Stimulated activated CD4-positive, alpha-beta T cell treated with anti-CD3 and anti-CD28 coated beads, Interleukin-15, amount 100 ng/mL, for 1 hour (primary cell): ENCODE measurements around the gene ALDH8A1.
"Not testable (repeated sequence)": the region's sequence is repeated elsewhere in the genome, so short reads cannot be mapped to it uniquely, and the experiment has no call there.

ENCODE experiments used
- DNase-seq, 2 donors: peaks; one replicate each; pipeline ENCODE4 v3.0.0-alpha.2; 2020; ENCODE audit warnings: low read depth in 1 of 2, low spot score in 1 of 2

ALDH8A1 gene

DNA sequence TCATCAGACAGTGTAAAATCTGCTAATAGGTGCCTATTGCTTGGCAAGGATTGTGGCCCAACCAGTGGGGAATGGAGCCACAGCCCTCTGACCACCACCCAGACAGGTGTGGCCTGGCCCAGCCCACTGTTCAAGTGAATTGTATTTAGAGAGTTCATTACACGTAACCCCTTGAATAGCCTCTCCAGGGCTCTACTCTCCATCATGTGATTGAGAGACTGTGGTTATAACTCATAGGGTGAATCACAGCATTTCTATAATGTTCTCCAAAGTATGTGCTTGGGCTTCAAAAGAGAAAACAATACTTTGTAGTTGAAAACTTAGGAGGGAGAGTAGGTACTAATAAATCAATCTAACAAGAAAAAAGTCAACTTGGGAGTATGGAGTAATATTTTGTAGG, 38.4 kb downstream of the ALDH8A1 start:
- DNase-seq = no peak

GRCh38 chr6:134910593-134910935, 39.3 kb downstream of the ALDH8A1 start:
- no peak for DNase-seq

- DNase-seq = no peak
Measured at GRCh38 chr6:134909701-134910592, 40.0 kb downstream of the ALDH8A1 start.

DNA sequence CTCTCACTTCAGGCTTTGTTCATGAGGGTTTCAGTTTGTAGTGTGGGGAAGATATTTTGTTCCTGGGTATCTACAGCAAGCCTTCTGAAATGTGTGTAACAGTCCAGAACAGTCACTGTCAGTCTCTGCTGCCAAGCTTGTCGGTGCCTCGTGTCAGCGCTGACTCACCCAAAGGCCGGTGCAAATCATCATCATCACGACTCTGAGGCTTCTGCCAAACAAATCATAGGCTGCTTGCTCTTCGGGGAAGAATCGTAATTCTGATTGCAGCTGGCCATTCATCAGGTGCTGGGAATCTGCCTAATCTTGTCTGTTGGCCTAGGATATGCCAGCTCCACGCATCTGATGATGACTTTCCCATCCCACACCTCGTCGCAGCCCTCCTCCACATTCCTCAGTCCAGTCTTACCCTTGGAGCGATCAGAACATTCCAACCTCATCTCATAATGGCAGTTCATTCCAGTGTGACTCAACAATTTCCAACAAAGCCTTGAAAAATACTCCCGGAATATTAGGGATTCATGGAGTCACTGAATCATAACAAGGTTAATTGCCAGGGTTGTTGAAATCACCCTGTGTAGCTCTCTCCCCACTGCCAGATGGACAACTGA, 40.9 kb downstream of the ALDH8A1 start:
- DNase-seq = no peak

DNA sequence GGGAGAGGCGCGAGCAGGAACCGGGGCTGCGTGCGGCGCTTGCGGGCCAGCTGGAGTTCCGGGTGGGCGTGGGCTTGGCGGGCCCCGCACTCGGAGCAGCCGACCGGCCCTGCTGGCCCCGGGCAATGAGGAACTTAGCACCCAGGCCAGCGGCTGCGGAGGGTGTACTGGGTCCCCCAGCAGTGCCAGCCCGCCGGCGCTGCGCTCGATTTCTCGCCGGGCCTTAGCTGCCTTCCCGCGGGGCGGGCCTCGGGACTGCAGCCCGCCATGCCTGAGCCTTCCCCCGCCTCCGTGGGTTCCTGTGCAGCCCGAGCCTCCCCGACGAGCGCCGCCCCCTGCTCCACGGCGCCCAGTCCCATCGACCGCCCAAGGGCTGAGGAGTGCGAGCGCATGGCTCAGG, 45.2 kb downstream of the ALDH8A1 start:
- not testable (repeated sequence) for DNase-seq

GRCh38 chr6:134903448-134903847, 46.5 kb downstream of the ALDH8A1 start:
- no peak for DNase-seq

DNA sequence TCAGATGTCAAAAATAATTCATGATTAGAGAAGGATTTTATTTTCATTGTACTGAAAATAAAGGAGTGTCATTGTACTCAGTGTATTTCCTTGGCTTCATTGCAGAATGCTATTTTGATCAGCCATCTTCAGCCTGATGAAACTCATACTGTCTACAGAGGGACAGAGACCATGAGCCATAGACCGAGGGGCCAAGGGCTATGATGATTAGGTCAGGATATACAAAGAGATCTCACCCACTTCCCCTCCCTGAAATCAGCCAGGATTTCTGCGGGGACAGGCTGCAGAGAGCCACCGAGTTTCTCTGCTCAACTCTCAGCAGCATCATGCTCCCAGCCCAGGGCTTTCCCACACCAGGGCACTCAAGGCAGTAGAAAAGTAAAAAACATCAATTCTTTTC, 47.0 kb downstream of the ALDH8A1 start:
- no peak for DNase-seq

DNA sequence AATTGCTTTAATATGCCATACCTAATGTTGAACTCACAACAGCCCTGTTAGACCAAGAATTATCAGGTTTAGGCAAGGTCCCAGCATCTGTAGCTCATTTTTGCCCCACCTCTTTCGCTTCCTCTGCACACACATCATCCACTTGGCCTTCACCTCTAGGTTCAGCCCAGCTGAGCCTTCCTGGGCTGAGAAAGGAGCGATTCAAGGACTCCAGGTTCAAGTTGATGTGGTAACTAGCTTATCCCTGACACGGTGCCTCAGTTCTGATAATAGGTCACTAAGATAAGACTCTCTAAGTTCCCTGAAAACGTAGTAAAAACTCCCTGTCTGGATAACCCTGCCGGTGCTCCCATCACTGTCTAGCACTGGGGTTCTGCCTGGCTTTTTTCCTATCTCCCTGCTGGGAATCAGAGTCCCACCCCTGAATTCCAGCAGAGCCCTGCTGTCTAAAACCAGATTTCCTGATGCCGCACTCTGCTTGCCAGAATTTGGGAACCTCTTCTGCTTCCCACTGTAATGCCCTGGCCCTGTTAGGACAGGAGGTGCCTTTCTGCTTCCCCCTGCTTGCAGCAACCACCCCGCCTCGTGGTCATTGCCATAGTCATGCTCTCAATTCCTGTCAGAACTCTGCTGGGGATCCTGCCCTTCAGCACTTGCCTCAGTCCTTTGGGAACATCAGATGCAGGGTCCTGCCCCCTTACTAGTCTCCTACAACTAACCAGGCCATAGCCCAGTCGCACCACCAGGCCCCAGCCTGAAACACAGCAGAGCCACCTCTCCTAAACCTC, 47.6 kb downstream of the ALDH8A1 start:
- DNase-seq = no peak

DNA sequence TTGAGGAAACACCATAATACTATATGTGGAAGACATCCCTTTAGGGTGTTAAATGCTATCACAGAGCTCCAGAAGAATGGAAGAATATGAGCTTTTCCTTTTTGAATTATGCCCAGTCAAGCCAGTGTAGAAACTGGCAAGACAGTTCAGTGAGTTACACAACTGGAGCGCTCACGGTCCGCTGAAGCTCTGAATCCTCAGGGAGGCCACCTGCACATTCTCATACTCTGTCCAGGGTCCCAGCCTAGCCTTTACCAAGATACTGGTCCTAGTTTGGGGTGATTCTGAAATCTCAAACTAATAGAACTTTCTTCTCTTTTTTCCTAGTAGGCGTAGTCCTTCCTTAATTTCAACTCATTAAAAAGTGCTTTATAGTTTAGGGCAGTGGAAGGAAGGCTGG, 51.3 kb downstream of the ALDH8A1 start:
- DNase-seq = no peak

GRCh38 chr6:134898166-134898565, 51.7 kb downstream of the ALDH8A1 start:
- DNase-seq = not testable (repeated sequence)

- no peak for DNase-seq
Measured at GRCh38 chr6:134896910-134897309, 53.0 kb downstream of the ALDH8A1 start.

GRCh38 chr6:134894800-134895199, 55.1 kb downstream of the ALDH8A1 start:
- no peak for DNase-seq

- DNase-seq = no peak
Measured at GRCh38 chr6:134892362-134892761, 57.5 kb downstream of the ALDH8A1 start.

- no peak for DNase-seq
Measured at GRCh38 chr6:134891633-134892032, 58.3 kb downstream of the ALDH8A1 start.

GRCh38 chr6:134888316-134888715, 61.6 kb downstream of the ALDH8A1 start:
- DNase-seq = no peak

GRCh38 chr6:134884752-134885151, 65.1 kb downstream of the ALDH8A1 start:
- no peak for DNase-seq

- DNase-seq = no peak
Measured at GRCh38 chr6:134883314-134883713, 66.6 kb downstream of the ALDH8A1 start.

- peak in 1 of 2 donors; percentile 3 for DNase-seq
Measured at GRCh38 chr6:134882426-134883038, 67.4 kb downstream of the ALDH8A1 start.

GRCh38 chr6:134880487-134881190, 69.3 kb downstream of the ALDH8A1 start:
- no peak for DNase-seq

GRCh38 chr6:134878136-134878535, 71.8 kb downstream of the ALDH8A1 start:
- DNase-seq = no peak

GRCh38 chr6:134875367-134875766, 74.5 kb downstream of the ALDH8A1 start:
- no peak for DNase-seq
